K562 (cell line): ENCODE measurements around the gene FMN2.

Source experiments
- CBX2 ChIP-seq: fragments of 200-600 bp; sonication (generic); IDR thresholded peaks from one replicate; pipeline ENCODE4 v1.6.1; 2012; ENCODE audit warnings: mild to moderate bottlenecking, low read length, inconsistent platforms; ENCODE audit not compliant: insufficient read depth, poor library complexity, severe bottlenecking
- CBX3 ChIP-seq, 2 experiments: IDR thresholded peaks; 1 replicate in 1 of 2; 2 replicates in 1 of 2; pipeline ENCODE4 v1.6.1; 2012; ENCODE audit warnings: inconsistent platforms in 2 of 2, low read length in 2 of 2, borderline replicate concordance in 1 of 2, control low read depth in 1 of 2
- ESRRA ChIP-seq: fragments of 450-650 bp; IDR thresholded peaks from 2 replicates; pipeline ENCODE4 v1.6.1; 2014; ENCODE audit warnings: low read depth, mild to moderate bottlenecking, moderate library complexity, borderline replicate concordance
- GABPA ChIP-seq: fragments of 200-800 bp; sonication (Bioruptor generic); conservative IDR thresholded peaks from 2 replicates; pipeline ENCODE4 v1.6.1; 2016; ENCODE audit warnings: low read depth, missing genetic modification characterization, missing compliant biosample characterization
- HEY1 ChIP-seq: fragments of 250-450 bp; sonication (Bioruptor Pico); IDR thresholded peaks from 2 replicates; pipeline ENCODE4 v1.5.0; 2020; ENCODE audit warnings: mild to moderate bottlenecking, moderate library complexity, borderline replicate concordance
- TEAD4 ChIP-seq, 2 experiments: sonication (generic) in 1 of 2; formaldehyde crosslinking in 1 of 2; IDR thresholded peaks; 2 replicates each; pipeline versions ENCODE4 v1.6.1 to v1.8.0; 2012 to 2022; ENCODE audit warnings: borderline replicate concordance in 1 of 2, inconsistent platforms in 1 of 2, low read length in 1 of 2, mild to moderate bottlenecking in 1 of 2, missing genetic modification reagents in 1 of 2
- ZFP1 ChIP-seq: fragments of 450-650 bp; formaldehyde crosslinking; IDR thresholded peaks from 2 replicates; pipeline ENCODE4 v1.4.0; 2020; ENCODE audit warnings: mild to moderate bottlenecking, mixed read lengths
- TF ChIP-seq, protein P1 (sequence below), 3 experiments: IDR thresholded peaks in 2 of 3; conservative IDR thresholded peaks in 1 of 3; 2 replicates each; pipeline ENCODE4 v1.5.1; 2011 to 2012; ENCODE audit warnings: low read length in 3 of 3, mild to moderate bottlenecking in 3 of 3, control low read depth in 2 of 3, improper control_type of control experiment in 1 of 3, inconsistent platforms in 1 of 3, low read depth in 1 of 3, mixed read lengths in 1 of 3, moderate library complexity in 1 of 3; ENCODE audit not compliant: insufficient read depth in 2 of 3

DNA sequence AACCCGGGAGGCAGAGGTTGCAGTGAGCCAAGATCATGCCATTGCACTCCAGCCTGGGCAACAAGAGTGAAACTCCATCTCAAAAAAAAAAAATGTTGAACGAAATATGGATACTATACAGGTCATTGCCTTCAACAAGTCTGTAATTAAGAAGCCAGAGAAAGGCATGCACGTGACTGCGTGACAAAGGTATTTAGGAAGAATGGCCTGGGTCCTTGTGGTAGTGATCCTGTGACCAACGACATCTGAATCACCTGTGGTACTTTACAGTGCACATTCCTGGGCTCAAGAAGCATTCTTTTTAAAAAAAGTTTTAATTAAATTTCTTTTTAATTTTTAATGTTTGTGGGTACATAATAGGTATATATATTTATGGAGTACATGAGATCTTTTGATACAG is 405.3 kb downstream of the FMN2 start:
- TF ChIP-seq ESRRA (no peak), GABPA (no peak), CBX2 (no peak), TEAD4 (IDR thresholded peaks at IDR 0.05; ENCODE audit: low read length) (no peak), TEAD4 (CRISPR knock-in tag; IDR thresholded peaks at IDR 0.05; ENCODE audit: borderline replicate concordance) (no peak), ZFP1 (CRISPR knock-in tag) (no peak), HEY1 (CRISPR knock-in tag) (no peak), CBX3 (IDR thresholded peaks at IDR 0.05; ENCODE audit: borderline replicate concordance in 1 of 2, low read length in 2 of 2) (no peak)
- TF ChIP-seq, protein P1, sequence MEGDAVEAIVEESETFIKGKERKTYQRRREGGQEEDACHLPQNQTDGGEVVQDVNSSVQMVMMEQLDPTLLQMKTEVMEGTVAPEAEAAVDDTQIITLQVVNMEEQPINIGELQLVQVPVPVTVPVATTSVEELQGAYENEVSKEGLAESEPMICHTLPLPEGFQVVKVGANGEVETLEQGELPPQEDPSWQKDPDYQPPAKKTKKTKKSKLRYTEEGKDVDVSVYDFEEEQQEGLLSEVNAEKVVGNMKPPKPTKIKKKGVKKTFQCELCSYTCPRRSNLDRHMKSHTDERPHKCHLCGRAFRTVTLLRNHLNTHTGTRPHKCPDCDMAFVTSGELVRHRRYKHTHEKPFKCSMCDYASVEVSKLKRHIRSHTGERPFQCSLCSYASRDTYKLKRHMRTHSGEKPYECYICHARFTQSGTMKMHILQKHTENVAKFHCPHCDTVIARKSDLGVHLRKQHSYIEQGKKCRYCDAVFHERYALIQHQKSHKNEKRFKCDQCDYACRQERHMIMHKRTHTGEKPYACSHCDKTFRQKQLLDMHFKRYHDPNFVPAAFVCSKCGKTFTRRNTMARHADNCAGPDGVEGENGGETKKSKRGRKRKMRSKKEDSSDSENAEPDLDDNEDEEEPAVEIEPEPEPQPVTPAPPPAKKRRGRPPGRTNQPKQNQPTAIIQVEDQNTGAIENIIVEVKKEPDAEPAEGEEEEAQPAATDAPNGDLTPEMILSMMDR (IDR thresholded peaks at IDR 0.05 in 2 of 3, conservative IDR thresholded peaks at IDR 0.05 in 1 of 3; ENCODE audit: insufficient read depth in 2 of 3, low read depth in 1 of 3, low read length in 3 of 3): no peak
